Stimulated activated effector memory CD8-positive, alpha-beta T cell treated with anti-CD3 and anti-CD28 coated beads, Interleukin-12 subunit alpha, Interleukin-12 subunit beta, amount 100 ng/mL, for 72 hours (primary cell): ENCODE measurements around the gene RACK1.

ENCODE experiments used
- ATAC-seq: fragments of 150-1000 bp; cut with Tn5 transposase; 2 replicates; pipeline ENCODE4 v1.10.0; 2021
- DNase-seq, 2 donors: peaks; one replicate each; pipeline ENCODE4 v3.0.0; 2021 to 2022; ENCODE audit warnings: low spot score in 2 of 2
- H3K27ac Mint-ChIP-seq: one replicate; pipeline ENCODE4 v1.8.0; 2022; ENCODE audit warnings: mild to moderate bottlenecking, mixed read lengths
- H3K36me3 Mint-ChIP-seq: one replicate; pipeline ENCODE4 v1.8.0; 2022; ENCODE audit warnings: mild to moderate bottlenecking, mixed read lengths
- H3K4me1 Mint-ChIP-seq: one replicate; pipeline ENCODE4 v1.8.0; 2022; ENCODE audit warnings: mixed read lengths
- H3K4me3 Mint-ChIP-seq: one replicate; pipeline ENCODE4 v1.8.0; 2022; ENCODE audit warnings: mild to moderate bottlenecking, mixed read lengths
- H3K9me3 Mint-ChIP-seq: one replicate; pipeline ENCODE4 v1.8.0; 2022; ENCODE audit warnings: mixed read lengths

The RACK1 gene

DNA sequence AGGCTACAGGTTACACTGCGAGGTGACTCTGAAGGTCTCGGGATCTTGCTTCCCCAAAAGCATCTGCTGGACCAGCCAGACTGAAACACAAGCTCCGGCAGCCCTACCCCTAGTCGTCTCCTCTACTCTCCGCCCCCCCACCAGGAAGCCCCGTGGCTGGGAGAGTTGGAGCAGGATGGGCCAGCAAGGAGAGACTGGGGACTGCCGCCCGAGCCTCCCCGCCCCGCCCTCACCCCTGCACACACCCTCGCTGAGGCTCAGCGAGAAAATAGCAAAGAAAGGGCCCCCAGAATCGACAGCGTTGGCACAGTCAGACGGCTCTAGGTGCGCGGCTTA lies 40.0 kb downstream of the RACK1 start:
- no peak for DNase-seq
- Mint-ChIP-seq H3K36me3 (peaks cover 31% of the 10 kb centered on the region), H3K4me1 (peaks cover 46% of the 10 kb centered on the region), H3K4me3 (peak overlapping the region; percentile 82), H3K27ac (peak overlapping the region; percentile 54), H3K9me3 (no peaks in the 10 kb centered on the region)
- peak; percentile 3 for ATAC-seq

DNA sequence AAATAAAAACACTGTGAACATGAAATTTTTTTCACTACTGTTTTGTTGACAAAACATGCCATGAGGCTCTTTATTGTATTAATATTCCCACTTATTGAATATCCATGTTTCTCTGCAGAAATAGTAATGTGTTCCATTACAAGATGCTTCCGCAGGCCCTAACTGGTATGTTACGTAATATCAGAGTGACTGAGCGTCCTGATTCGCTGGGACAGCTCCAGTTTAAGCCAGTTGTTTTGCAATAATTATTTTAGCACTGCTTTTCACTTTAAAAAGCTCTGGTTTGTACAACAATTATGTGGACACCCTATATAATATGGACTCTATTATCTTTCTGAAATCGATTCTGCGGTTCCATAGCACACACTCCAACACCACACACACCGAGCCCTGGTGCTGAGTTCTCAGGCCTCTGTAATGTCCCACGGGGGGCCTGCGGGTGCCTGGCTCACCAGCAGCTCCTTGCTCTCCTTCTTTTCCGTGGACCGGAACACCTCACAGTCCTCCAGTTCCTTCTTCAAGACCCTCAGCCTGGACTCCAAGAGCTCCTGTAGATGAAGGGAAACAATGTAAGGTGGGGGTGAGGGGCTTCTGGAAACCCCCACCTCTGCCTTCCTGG lies 40.5 kb downstream of the RACK1 start:
- ATAC-seq (no peak), DNase-seq (no peak)
- Mint-ChIP-seq H3K4me3 (peak overlapping the region; percentile 82), H3K9me3 (no peaks in the 10 kb centered on the region), H3K36me3 (peaks cover 29% of the 10 kb centered on the region), H3K27ac (no peak overlapping the region), H3K4me1 (peaks cover 47% of the 10 kb centered on the region)

- H3K4me3 Mint-ChIP-seq: no peak overlapping the region
- H3K27ac Mint-ChIP-seq: peak overlapping the region; percentile 56
- H3K36me3 Mint-ChIP-seq: peaks cover 5% of the 10 kb centered on the region
Observed at GRCh38 chr5:181200816-181201215, 42.9 kb downstream of the RACK1 start.

DNA sequence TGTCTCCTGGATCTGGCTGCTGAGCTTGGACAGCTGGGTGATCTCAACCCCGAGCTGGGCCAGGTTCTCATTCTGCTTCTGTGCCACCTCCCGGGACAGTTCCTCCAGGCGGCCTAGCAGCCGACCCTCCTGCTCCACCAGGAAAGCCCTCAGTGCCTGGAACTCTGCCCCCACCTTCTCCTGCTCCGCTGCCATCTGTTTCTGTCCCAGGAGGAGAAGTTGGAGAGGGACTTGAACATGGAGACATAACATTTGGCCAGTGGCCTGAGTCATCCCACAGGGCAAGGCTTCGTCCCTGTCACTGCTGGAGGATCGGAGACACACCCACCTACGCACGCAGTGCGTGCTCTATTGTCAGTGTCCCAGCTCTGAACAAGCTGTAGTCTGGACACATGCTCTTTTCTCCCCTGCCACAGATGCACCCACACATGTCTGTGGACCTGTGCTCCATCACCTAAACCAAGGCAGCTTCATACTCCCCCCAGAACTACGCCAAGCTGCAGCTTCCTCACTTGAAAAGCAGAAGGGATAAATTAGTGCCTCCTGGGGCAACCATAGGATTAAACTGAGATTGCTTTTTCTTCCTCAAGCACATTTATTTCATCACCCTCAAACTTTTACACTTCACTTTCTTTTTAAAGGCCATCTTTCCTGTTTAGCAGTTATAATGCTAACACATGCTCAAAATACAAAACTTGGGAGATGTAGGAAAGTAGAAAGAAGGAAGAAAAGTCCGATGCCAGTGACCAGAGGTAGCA lies 43.6 kb downstream of the RACK1 start:
- Mint-ChIP-seq H3K9me3 (no peaks in the 10 kb centered on the region), H3K4me1 (peaks cover 17% of the 10 kb centered on the region), H3K36me3 (no peaks in the 10 kb centered on the region), H3K27ac (no peak overlapping the region), H3K4me3 (no peak overlapping the region)
- ATAC-seq (no peak), DNase-seq (no peak)

More at GRCh38 chr5:181200816-181201215, 42.9 kb downstream of the RACK1 start:
- DNase-seq (no peak), ATAC-seq (no peak)
- peaks cover 23% of the 10 kb centered on the region for H3K4me1 Mint-ChIP-seq
- H3K9me3 Mint-ChIP-seq: no peaks in the 10 kb centered on the region

DNA sequence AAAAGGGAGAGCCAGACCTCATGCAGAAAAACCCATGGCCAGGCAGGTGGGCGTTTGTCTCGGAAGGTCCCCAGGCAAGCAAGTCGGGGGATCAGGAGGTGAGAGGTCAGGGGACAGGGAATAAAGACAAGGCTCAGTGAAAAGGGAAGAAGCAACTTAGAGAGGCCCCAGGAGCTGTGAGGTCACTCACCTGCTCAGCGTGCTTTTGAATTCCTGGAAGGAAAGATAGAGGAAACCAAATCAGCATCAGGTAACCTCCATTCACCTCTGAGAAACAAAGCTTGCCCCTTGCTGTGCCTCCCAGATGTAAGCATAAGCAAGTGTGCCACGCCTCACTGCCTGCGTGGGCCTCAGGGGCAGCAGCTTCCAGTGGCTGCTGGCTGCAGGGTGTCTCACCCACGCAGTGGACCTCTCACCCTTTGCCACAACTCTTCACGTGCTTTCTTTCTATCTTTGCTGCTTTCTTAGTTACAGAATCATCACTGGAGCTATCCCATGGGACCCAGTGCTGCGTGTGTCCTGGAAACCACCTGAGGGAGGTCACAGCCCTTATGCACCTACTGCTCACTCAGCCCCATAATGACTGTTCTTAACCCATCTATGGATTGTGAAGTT lies 44.7 kb downstream of the RACK1 start:
- Mint-ChIP-seq H3K4me3 (no peak overlapping the region), H3K36me3 (no peaks in the 10 kb centered on the region), H3K4me1 (peaks cover 13% of the 10 kb centered on the region), H3K9me3 (no peaks in the 10 kb centered on the region), H3K27ac (no peak overlapping the region)
- ATAC-seq (peak; percentile 17), DNase-seq (no peak)

DNA sequence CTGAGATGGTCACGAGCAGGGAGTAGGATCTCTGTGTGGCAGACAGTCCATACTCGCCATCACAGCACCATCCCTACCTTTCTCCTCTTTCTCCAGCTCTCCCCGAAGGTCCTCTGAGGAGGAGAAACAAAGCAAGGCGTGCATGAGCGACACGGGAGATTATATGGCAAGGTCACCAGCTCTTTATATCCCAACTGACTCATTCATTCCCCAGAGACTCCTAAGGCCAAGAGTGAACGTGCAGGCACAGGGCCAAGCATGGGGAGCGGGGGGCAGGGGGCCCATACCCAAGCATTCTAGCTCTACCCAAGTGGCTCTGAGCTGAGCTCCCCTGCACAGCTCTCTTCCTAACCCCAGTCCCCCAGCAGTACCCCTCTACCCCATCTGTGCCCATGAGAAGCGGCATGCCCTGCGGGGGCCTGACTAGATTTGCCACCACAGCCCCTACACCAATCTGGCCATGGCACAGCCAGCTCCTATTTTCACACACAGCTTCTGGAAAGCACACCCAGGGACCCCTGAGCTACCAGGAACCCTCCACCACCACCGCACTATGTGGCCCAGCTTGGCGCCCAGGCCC lies 45.5 kb downstream of the RACK1 start:
- Mint-ChIP-seq H3K27ac (no peak overlapping the region), H3K4me3 (no peak overlapping the region), H3K36me3 (no peaks in the 10 kb centered on the region), H3K9me3 (no peaks in the 10 kb centered on the region), H3K4me1 (peaks cover 11% of the 10 kb centered on the region)
- ATAC-seq (no peak), DNase-seq (no peak)

- DNase-seq (no peak), ATAC-seq (no peak)
- Mint-ChIP-seq H3K27ac (no peak overlapping the region), H3K4me1 (peaks cover 18% of the 10 kb centered on the region), H3K9me3 (no peaks in the 10 kb centered on the region), H3K36me3 (peaks cover 3% of the 10 kb centered on the region), H3K4me3 (no peak overlapping the region)
Observed at GRCh38 chr5:181197326-181197951, 46.3 kb downstream of the RACK1 start.

DNA sequence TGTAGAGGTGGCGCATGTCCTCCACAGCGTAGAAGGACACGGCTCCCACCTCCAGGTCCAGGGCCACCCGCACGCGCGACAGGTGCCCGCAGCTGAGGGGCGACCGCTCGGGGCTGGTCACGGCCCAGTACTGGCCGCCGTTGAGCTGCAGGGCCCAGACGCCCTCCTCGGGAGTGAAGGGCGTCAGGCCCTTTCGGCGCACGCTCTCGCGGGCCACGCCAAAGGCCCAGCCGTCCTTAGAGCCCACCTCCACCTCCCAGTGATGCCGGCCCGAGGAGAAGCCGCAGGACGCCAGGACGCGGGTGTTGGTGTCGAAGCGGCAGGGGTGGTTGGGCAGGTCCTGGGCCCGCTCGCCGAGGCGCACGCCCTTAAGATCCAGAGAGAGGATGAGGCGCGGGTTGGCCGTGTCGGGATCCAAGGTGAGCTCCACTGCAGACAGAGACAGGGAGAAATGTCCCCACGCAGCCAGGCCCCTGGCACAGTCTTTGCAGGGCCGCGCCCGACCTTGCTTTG lies 48.4 kb downstream of the RACK1 start:
- H3K27ac Mint-ChIP-seq: no peak overlapping the region
- DNase-seq: no peak
- H3K36me3 Mint-ChIP-seq: peaks cover 25% of the 10 kb centered on the region
- ATAC-seq: no peak
- no peak overlapping the region for H3K4me3 Mint-ChIP-seq
- H3K9me3 Mint-ChIP-seq: no peaks in the 10 kb centered on the region
- peaks cover 37% of the 10 kb centered on the region for H3K4me1 Mint-ChIP-seq

DNA sequence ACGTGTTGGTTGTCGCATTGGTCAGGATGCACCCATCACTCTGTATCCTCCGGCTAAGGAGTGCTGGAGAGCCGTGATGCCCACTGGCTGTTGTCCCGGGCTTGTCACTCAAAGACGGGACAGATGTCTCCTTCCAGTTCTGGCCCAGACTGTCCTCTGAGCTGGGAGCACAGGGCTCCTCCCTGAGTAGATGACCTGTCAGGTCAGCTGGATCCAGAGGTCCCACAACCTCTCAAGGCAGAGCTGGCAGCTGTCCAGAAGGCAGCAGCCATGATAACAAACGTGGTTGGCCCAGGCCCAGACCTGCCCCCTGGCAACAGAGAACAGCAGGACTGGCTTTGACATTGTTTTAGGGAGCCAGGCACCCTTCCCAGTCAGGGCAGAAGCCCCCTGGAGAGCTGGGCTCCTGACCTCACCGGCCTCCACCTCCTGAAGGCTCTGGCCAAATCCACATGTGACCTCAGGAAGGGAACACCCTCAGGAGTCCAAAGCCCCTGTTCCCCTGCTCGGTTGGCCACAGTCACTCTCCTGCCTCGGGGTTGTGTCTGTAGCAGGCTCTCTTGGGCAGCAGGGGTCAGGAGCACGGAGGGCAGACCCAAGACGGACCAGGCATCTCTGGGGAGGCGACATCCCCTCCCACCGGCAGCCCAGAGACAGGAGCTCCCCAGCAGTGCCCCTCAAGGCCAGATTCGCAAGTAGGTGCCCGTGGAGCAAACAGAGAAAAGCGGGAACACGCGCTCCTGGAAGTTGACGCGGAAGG lies 49.0 kb downstream of the RACK1 start:
- H3K36me3 Mint-ChIP-seq: peaks cover 31% of the 10 kb centered on the region
- H3K4me1 Mint-ChIP-seq: peaks cover 43% of the 10 kb centered on the region
- no peaks in the 10 kb centered on the region for H3K9me3 Mint-ChIP-seq
- DNase-seq: no peak
- ATAC-seq: no peak
- H3K4me3 Mint-ChIP-seq: no peak overlapping the region
- H3K27ac Mint-ChIP-seq: no peak overlapping the region

DNA sequence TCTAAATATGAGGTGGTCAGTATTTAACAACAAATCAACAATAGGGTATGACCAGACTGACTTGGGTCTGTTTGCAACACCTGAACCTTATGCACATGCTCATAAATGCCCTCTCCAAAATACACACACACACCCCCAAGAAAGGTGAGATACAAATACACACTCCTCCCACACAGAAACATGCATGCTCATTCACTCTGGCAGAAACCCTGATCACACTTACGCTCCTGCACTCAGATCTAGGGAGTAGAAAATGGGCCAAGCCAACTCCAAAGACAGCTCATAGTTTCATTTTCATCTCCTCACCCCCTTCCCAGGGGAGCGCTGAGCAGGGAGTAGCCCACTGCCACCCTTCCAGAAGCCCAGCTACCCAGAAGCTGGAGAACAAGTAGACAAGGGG lies 50.0 kb downstream of the RACK1 start:
- Mint-ChIP-seq H3K4me3 (no peak overlapping the region), H3K9me3 (no peaks in the 10 kb centered on the region), H3K27ac (no peak overlapping the region), H3K4me1 (peaks cover 39% of the 10 kb centered on the region), H3K36me3 (peaks cover 41% of the 10 kb centered on the region)
- ATAC-seq (no peak), DNase-seq (no peak)

DNA sequence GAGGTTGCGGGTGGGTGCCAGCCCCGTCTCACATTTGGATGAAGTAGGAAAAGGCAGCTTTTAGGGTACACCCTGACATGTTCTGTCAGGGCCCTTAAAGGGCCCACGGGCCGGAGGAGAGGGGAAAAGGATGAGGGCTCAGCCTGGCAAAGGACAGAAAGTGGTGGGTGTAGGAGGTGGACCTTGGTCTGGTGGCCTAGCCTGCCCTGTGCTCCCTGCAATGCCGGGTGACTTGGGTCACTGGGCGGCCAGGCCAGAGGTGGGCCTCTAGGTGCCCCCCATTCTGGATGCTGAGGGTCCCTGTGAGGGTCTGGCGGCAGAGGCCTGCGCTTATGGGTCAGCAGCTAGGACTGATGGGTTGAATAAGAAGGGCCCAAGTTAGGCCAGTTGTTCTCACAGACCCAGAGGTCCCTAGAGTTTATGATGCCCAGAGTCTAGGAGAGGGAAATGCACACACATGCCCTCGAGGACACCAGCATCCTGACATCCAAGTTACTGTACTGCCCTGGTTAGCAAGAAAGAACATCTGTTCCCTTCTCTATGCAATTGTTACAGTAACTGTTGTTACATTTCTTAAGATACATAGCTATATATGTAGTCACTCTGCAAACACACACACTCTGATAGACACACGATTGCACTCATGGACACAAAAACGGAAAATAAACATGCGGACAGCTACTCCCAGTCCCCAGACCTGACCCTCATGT lies 51.2 kb downstream of the RACK1 start:
- Mint-ChIP-seq H3K36me3 (peaks cover 53% of the 10 kb centered on the region), H3K27ac (peak overlapping the region; percentile 100), H3K9me3 (no peaks in the 10 kb centered on the region), H3K4me1 (peaks cover 48% of the 10 kb centered on the region), H3K4me3 (peak overlapping the region; percentile 97)
- ATAC-seq: no peak
- DNase-seq: no peak

GRCh38 chr5:181191526-181192336 lies 52.0 kb downstream of the RACK1 start:
- peak overlapping the region; percentile 97 for H3K4me3 Mint-ChIP-seq
- peaks cover 49% of the 10 kb centered on the region for H3K4me1 Mint-ChIP-seq
- peak overlapping the region; percentile 100 for H3K27ac Mint-ChIP-seq
- peaks cover 60% of the 10 kb centered on the region for H3K36me3 Mint-ChIP-seq
- ATAC-seq (peak; percentile 78), DNase-seq (peak; percentile 98 to 99)
- no peaks in the 10 kb centered on the region for H3K9me3 Mint-ChIP-seq

- Mint-ChIP-seq H3K4me3 (peak overlapping the region; percentile 97), H3K9me3 (no peaks in the 10 kb centered on the region)
Observed at GRCh38 chr5:181190711-181191525, 52.8 kb downstream of the RACK1 start.

More at GRCh38 chr5:181190711-181191525, 52.8 kb downstream of the RACK1 start:
- peak; percentile 6 for ATAC-seq
- Mint-ChIP-seq H3K27ac (peak overlapping the region; percentile 100), H3K36me3 (peaks cover 60% of the 10 kb centered on the region), H3K4me1 (peaks cover 49% of the 10 kb centered on the region)
- peak; percentile 30 to 79 for DNase-seq
